GM10266 (cell line): ENCODE results near the gene CPT1A.
"Not testable (repeated sequence)": the region's sequence is repeated elsewhere in the genome, so short reads cannot be mapped to it uniquely, and the experiment has no call there.

ENCODE experiments used
- DNase-seq: peaks from one replicate; pipeline ENCODE4 v3.0.0; 2012; ENCODE audit errors: extremely low spot score
- TF ChIP-seq, protein P1 (sequence below): IDR thresholded peaks from 2 replicates; pipeline ENCODE4 v1.5.1; 2012; ENCODE audit warnings: mild to moderate bottlenecking, low read depth; ENCODE audit not compliant: control insufficient read depth, insufficient read depth; ENCODE audit errors: missing control alignments

Gene CPT1A

DNA sequence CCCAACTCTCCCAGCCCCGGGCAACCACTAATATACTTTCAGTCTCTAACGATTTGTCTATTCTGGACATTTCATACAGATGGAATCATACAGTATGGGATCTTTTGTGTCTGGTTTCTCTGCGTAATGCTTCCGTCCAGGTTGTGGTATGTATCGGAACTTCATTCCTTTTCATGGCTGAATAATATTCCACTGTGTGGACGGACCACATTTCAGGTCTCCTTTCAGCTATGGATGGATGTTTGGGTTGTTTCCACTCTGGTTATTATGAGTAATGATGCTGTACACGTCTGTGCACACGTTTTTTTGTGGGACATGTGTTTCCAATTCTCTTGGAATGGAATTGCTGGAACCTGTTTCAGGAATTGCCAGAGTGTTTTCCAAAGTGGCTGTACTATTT, 17.4 kb upstream of the CPT1A start:
- DNase-seq, result no peak
- TF ChIP-seq, protein P1, sequence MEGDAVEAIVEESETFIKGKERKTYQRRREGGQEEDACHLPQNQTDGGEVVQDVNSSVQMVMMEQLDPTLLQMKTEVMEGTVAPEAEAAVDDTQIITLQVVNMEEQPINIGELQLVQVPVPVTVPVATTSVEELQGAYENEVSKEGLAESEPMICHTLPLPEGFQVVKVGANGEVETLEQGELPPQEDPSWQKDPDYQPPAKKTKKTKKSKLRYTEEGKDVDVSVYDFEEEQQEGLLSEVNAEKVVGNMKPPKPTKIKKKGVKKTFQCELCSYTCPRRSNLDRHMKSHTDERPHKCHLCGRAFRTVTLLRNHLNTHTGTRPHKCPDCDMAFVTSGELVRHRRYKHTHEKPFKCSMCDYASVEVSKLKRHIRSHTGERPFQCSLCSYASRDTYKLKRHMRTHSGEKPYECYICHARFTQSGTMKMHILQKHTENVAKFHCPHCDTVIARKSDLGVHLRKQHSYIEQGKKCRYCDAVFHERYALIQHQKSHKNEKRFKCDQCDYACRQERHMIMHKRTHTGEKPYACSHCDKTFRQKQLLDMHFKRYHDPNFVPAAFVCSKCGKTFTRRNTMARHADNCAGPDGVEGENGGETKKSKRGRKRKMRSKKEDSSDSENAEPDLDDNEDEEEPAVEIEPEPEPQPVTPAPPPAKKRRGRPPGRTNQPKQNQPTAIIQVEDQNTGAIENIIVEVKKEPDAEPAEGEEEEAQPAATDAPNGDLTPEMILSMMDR, result no peak

DNA sequence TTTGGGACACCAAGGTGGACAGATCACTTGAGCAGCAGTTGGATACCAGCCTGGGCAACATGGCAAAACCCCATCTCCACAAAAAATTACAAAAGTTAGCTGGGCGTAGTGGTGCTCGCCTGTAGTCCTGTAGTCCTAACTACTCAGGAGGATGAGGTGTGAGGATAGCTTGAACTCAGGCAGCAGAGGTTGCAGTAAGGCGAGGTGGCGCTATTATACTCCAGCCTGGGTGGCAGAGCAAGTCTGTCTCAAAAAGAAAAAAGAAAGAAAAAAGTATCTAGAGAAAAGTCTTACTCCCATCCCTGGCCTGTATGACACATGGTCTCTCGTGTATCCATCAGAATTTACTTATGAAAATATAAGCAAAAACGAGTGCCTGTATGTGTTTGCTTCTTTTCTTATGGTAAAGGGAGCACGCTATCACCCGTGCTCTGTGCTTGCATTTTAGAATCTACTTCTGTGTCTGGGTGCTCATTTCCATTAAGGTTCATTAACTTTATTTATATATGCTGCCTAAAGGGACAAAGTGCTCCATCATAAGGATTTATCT, 15.4 kb upstream of the CPT1A start:
- no peak for DNase-seq
- TF ChIP-seq, protein P1, result no peak

DNA sequence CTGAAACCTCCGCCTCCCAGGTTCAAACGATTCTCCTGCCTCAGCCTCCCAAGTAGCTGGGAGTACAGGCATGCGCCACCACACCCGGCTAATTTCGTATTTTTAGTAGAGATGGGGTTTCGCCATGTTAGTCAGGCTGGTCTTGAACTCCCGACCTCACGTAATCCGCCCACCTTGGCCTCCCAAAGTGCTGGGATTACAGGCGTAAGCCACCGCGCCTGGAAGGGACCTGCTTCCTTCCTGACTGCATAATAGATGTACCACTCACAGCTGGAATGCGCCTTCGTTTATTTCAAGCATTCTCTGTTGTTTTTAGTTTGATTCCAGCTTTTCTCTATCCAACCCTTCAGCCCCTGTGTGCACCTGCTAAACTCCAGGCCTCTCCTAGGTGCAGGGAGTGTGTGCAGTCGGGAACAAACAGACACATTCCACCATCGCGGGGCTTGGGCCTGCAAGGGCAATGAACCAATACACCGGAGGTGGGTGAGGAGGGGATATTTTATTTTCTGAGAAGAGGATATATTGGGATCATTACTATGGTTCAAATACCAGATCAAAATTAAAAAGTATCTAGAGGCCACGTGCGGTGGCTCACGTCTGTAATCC, 14.8 kb upstream of the CPT1A start:
- not testable (repeated sequence) for DNase-seq

DNA sequence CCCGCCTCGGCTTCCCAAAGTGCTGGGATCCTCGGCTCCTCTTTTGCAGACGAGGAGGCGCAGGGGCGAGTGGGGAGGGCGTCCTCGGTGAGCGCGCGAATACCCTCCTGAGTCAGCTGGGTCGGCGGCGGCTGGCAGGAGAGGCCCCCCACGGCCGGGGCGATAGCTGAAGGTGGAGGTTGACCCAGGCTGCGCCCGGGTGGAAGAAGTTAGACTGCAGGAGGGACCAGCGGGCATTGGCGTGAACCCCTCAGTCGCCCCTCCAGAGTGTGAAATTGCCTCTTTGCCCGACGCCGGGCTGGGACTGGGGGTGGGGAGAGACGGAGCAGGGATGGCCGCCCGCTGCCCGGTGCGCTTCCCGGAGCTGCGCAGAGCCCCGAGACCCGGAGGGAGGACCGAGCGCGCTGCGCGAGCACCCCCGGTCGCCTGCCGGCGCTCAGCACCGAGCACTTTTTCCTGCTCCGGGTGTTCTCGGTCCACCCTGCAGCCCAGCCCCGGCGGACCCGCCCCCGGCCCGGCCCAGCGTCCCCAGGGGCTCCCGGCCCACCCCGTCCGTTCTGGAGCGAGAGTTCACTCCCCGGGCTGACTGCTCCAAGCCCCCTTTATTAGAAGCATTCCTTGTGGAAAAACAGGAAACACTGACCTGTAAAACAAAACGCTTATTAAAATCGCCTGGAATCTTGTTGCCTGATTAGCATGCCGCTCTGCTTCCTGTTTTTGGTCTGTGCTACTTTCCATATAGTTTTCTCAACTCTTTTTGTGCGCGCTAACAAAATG, 13.7 kb upstream of the CPT1A start:
- TF ChIP-seq, protein P1, result peak; percentile 48
- peak; percentile 87 for DNase-seq

DNA sequence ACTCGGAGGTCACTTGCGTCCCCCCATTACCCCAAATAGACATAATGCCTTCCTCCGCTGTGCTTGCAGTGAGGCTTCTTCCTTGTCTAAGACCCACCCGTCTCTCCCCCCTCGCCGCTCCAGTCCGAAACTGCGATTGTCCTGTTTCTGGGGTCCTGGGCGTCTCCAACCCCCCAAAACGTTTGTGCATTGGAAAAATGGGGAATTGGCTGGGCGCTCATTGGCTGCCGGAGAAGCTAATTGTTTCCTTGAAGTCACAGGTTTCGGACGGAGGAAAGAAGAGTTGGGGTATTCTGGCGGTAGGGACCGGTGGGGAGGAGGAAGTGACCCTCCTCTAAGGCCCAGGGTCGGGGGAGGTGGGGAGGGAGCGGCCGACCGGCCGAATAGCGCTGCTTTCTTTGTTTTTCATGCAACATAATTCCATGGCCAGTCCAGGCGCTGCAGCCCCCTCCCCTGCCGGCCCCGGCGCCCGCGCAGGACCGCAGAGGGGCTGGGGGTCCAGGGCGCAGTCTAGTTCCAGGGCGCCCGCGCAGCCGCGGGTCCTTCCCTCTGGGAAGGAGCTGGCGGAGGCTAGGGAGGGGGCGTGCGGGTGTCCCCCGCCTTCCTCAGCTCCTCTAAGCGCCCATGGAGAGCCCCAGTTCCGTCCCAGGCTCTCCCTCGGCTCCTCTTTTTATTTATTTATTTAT, 12.7 kb upstream of the CPT1A start:
- TF ChIP-seq, protein P1, result no peak
- no peak for DNase-seq

DNA sequence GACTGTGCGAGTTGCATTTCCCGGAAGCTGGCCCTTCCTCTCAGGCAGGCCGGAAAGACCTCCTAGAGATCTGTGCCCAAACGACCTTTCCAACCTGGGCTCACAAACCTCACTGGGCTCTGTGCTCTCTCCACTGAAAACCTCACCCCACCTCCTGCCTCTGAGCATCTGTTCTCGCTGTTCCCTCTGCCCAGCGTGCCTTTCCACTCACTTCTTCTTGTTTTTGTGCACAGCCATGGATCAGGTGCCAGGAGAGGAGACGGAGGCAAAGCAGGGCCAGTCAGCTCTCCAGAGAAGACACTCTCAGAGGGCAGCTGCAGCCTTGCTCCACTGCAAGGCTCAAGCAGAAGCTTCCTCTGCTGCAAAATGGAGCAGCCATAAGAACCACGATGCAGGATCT, 10.9 kb upstream of the CPT1A start:
- TF ChIP-seq, protein P1, result no peak
- DNase-seq, result no peak

DNA sequence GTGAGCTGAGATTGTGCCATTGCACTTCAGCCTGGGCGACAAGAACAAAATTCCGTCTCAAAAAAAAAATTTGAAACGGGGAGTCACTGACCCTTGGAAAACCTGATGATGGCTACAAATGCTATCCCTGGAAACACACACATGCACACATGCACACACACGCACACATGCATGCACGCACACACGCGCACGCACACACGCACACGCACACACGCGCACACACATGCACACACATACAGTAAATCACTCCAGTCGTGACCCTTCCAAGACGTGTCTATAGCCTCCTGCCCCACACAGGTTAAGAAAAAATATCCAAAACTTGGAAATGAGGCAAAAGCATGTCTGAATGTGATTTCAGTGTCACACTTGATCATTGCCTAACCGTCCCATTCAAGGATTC, 6.7 kb upstream of the CPT1A start:
- TF ChIP-seq, protein P1, result no peak
- DNase-seq, result no peak
